GM21529 (cell line): Measurements from ENCODE around the gene DFFB.

ENCODE experiments used
- ATAC-seq: cut with Tn5 transposase; IDR thresholded peaks from one replicate; pipeline ENCODE4 v1.9.1; 2021; ENCODE audit not compliant: unreplicated experiment

DFFB gene

DNA sequence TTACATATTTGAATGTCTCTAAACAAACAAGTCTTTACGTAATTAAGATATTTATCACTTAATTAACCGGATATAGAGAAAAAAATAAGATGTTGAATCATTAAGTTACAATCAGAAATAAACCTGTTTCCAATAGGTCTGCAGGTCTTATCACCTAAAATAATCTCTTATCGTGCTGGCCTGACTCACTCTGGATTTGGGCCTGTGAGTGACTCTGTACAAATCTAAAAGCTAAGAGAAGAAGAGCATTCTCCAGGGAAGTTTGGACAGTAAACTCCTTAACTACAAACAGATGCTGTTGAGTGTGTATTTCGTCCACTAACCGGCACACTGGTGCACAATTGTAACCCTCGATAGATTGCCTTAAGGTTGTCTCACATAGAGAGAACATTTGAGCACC lies 25.6 kb upstream of the DFFB start:
- no peak for ATAC-seq

DNA sequence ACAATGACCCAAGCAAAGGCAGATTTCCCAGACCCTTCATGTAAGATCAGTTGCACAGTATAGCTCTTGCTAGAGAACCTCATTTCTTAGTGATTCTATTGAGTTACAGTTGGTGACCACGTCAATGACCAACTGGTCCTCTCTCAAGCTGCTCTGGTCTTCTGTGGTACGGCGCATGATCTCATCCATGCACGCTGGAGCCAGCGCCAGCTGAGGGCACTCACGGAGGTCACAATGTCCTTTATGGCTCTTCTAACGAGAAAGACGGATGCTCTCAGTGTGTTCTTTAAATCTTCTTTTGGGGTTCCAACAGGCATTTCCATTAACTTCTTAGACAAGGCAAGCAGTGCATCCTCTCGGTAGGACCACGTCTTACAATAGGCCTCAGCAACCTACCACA lies 22.6 kb upstream of the DFFB start:
- no peak for ATAC-seq

GRCh38 chr1:3836421-3836820 lies 20.9 kb upstream of the DFFB start:
- no peak for ATAC-seq

- ATAC-seq = no peak
These were observed 20.1 kb upstream of the DFFB start for GRCh38 chr1:3837200-3837599.

GRCh38 chr1:3837685-3838084 lies 19.6 kb upstream of the DFFB start:
- no peak for ATAC-seq

- no peak for ATAC-seq
These were observed 18.5 kb upstream of the DFFB start for GRCh38 chr1:3838788-3839187.

- ATAC-seq = no peak
These were observed 15.8 kb upstream of the DFFB start for GRCh38 chr1:3841491-3841890.

DNA sequence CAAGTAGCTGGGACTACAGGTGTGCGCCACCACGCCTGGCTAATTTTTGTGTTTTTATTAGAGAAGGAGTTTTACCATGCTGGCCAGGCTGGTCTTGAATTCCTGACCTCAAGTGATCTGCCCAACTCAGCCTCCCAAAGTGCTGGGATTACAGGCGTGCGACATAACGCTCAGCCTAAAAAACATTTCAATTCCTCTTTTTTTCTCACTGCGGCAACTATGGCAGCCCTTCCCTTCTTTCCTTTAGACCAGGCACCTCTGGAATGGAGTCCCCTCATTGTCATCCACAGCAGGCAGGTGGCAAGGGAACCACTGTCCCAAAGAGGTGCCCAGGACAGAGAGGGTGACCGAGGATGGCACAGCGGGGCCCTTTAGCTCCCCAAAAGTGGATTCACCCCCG lies 14.4 kb upstream of the DFFB start:
- ATAC-seq = no peak

- ATAC-seq = no peak
These were observed 10.7 kb upstream of the DFFB start for GRCh38 chr1:3846541-3846940.

GRCh38 chr1:3847081-3847480 lies 10.2 kb upstream of the DFFB start:
- no peak for ATAC-seq

GRCh38 chr1:3850857-3851256 lies 6.4 kb upstream of the DFFB start:
- ATAC-seq = no peak

DNA sequence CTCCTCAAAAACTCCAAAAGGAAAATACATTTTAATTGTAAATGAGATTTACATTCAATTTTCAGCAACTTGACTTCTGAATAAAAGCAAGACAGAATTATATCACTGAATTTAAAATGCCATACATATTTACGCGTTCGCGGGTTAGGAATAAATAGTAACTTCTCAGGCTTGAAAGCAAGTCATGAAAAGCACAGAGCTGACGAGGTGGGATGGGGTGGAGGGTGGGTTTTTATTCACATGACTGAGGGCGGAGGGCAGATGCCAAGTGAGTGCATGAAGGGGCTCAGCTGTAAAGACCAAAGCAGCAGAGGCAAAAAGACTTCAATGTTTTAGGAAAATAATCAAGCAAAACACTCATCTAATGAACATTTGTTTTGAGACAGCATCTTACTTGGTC lies 6.0 kb upstream of the DFFB start:
- ATAC-seq = no peak

DNA sequence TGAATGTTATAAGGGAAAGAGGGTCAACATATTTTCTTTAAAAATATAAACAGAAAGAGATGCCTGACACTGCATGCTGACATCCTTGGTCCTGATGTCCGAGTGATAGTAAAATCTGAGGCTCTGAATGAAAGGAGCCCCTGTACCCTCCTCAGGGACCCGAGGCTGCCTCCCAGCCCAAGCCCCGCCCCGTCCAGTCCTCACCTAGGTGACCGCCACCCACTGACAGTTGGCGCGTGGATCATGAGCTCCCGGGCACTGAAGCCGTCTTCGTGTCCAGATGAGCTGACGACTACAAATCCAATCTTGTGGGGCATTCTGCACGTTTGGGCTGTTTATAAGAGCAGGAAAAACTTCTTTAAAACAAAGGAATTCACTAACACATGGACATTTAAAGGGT lies 5.2 kb upstream of the DFFB start:
- ATAC-seq = no peak

DNA sequence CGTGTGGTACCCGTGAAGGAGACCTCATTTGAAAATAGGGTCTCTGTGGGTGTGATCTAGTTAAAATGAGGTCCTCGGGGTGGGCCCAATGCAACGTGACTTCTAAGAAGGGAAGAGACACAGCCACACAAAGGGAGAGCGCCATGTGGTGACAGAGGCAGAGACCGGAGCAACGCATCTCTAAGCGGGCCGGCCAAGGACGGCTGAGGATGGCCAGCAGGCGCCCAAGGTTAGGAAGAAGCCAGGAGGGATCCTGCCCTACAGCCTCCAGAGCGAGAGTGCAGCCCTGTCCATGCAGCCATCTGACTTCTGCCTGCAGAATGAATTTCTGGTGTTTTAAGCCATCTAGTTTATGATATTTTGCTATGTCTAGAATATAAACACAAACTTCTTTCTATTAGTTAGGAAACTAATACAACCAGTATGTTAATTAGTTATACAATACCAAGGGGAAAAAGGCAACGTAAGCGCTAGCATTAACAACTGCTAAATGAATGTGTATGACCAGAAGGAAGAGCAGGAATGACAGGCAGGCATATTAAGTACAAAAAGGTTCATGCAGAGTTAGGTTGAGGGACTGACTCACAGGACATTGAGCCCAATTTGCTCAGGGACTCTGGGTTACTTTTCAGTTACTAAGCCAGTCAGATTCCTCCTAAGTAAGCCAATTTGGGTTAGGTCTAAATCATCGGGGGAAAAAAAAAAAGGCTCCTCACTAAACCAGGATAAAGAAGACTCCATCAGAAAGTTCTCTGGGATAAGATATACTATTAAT lies 4.4 kb upstream of the DFFB start:
- ATAC-seq = no peak

DNA sequence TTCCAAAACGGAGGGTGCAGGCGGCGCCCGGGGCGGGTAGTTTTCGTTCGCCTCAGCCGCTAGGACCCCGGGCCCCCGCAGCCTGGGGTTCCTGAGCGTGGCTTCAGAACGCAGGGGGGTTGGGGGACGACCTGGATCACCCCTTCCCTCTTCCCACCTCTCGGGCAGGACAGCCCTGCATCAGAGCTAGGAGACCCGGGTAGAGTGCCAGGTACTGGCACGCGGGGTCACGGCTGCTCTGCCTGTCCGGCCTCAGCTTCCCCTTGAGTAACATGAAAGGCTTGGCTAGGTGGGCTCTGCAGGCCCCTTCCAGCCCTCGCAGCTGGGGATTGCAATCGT lies 484 bp downstream of the DFFB start:
- ATAC-seq = no peak

- no peak for ATAC-seq
These were observed 1.1 kb downstream of the DFFB start for GRCh38 chr1:3858231-3858981.

DNA sequence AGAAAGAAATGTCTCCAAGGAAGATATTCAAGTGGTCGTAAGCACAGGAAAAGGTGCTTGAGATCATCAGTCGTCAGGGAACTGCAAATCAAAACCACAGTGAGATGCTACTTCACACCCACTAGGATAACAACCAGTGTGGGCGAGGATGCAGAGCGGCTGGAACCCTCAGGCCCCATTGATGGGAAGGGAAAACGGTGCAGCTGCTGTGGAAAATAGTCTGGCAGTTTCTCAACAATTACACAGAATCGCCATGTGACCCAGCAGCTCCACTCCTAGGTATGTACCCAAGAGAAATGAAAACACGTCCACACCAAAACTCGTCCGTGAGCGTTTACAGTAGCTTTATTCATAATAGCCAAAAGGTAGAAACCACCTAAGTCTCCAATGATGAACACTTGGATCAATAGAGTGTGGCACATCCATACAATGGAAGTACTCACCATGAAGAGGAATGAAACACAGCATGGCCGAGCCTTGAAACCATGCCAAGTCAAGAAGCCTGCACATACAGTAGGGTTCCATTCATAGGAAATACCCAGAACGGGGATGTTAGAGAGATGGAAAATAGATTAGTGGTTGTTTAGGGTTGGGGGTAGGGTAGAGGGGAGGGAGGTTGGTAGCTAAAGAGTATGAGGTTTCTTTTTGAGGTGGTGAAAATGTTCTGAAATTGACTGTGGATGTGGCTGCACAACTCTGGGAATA lies 6.1 kb downstream of the DFFB start:
- ATAC-seq = no peak

- no peak for ATAC-seq
These were observed 7.6 kb downstream of the DFFB start for GRCh38 chr1:3864884-3865283.

DNA sequence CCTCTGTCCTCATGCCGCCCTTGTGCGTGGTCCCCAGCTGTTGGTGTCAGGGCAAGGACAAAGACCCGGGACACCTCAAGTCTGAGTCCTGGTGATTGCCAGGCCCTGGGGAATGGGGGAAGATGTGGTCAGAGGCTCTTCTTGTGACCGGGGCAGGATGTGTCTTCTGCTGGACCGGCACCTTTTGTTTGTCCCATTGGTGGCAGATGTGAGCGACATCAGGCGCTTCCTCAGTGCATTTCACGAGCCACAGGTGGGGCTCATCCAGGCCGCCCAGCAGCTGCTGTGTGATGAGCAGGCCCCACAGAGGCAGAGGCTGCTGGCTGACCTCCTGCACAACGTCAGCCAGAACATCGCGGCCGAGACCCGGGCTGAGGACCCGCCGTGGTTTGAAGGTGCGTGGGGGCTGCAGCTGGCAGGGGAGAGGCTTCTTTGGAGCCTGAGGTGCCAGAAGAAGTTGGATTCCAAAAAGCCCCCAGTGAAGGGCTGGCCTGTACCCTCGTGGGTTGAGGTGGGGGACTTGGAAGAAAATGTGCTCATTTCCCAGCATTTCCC lies 8.4 kb downstream of the DFFB start:
- no peak for ATAC-seq

- no peak for ATAC-seq
These were observed 11.3 kb downstream of the DFFB start for GRCh38 chr1:3868464-3869006.

- no peak for ATAC-seq
These were observed 12.6 kb downstream of the DFFB start for GRCh38 chr1:3869751-3870301.
